Stimulated activated CD8-positive, alpha-beta memory T cell treated with anti-CD3 and anti-CD28 coated beads, Interleukin-7, amount 100 ng/mL, for 1 hour (primary cell): ENCODE measurements around the gene FAM151A.
"Not testable (repeated sequence)": the region's sequence is repeated elsewhere in the genome, so short reads cannot be mapped to it uniquely, and the experiment has no call there.

Source experiments
- DNase-seq, 2 donors: peaks; one replicate each; pipeline ENCODE4 v3.0.0-alpha.2; 2020; ENCODE audit warnings: low read depth in 2 of 2

Gene FAM151A

DNA sequence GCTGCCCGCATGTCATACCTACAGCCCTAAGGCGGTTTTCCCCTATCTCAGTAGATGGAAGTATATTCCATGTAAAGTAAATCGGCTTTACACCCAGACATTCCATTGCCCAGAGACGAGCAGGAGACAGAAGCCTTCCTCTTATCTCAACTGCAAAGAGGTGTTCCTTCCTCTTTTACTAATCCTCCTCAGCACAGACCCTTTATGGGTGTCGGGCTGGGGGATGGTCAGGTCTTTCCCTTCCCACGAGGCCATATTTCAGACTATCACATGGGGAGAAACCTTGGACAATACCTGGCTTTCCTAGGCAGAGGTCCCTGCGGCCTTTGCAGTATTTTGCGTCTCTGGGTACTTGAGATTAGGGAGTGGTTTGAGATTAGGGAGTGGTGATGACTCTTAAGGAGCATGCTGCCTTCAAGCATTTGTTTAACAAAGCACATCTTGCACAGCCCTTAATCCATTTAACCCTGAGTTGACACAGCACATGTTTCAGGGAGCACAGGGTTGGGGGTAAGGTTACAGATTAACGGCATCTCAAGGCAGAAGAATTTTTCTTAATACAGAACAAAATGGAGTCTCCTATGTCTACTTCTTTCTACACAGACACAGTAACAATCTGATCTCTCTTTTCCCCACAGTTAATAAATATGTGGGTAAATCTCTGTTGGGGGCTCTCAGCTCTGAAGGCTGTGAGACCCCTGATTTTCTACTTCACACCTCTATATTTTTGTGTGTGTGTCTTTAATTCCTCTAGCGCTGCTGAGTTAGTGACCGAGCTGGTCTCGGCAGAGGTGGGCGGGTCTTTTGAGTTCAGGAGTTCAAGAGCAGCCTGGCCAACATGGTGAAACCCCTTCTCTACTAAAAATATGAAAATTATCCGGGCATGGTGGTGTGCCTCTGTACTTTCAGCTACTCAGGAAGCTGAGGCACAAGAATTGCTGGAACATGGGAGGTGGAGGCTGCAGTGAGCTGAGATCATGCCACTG, 13.4 kb upstream of the FAM151A start:
- not testable (repeated sequence) for DNase-seq

DNA sequence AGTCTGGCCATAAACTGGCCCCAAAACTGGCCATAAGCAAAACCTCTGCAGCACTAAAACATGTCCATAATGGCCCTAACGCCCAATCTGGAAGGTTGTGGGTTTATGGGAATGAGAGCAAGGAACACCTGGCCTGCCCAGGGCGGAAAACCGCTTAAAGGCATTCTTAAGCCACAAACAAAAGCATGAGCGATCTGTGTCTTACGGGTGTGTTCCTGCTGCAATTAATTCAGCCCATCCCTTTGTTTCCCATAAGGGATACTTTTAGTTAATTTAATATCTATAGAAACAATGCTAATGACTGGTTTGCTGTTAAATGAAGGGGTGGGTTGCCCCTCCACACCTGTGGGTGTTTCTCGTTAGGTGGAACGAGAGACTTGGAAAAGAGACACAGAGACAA, 12.5 kb upstream of the FAM151A start:
- not testable (repeated sequence) for DNase-seq

GRCh38 chr1:54627196-54627595, 3.9 kb upstream of the FAM151A start:
- no peak for DNase-seq

- DNase-seq, result no peak
These were observed 1.4 kb upstream of the FAM151A start for GRCh38 chr1:54624466-54625464.

DNA sequence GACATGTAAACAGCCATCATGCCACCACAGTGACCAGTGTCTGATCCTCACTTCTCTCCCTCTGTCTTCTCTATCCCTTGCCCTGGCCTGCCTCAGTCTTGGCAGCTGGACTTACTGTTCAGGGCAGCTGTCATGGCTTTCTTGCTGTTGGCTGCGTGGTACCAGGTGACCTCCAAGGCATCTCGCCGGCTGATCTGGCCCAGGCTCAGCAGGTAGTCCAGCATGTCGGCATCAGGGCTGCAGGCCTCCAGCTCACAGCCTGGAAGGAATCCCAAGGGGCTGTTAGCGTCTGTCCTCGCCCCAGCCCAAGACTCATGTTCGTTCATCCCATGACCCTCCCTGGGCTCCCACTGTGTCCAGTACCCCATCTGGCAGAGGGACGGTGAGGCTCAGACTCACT, 3.6 kb downstream of the FAM151A start:
- no peak for DNase-seq

- DNase-seq, result no peak
These were observed 7.6 kb downstream of the FAM151A start for GRCh38 chr1:54615531-54616279.

GRCh38 chr1:54614563-54614962, 8.8 kb downstream of the FAM151A start:
- DNase-seq, result no peak

DNA sequence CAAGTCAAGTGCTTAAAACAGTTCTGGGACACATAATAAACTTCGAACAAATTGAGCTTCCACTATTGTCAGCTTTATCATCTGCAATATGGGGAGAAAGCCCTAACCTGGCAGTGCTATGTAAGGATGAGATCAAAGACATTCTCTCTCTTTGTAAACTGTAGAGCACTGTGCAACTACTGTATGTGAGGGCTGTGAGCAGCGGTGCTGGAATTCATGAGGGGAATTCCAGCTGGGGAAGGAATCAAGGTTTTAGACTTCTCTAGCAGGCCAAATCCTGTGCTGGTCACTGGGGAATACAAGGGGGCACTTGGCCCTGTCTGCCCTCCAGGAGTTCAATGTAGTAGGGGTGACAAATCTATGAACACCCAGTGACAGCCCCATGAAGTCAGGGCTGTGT, 9.3 kb downstream of the FAM151A start:
- DNase-seq, result no peak

DNA sequence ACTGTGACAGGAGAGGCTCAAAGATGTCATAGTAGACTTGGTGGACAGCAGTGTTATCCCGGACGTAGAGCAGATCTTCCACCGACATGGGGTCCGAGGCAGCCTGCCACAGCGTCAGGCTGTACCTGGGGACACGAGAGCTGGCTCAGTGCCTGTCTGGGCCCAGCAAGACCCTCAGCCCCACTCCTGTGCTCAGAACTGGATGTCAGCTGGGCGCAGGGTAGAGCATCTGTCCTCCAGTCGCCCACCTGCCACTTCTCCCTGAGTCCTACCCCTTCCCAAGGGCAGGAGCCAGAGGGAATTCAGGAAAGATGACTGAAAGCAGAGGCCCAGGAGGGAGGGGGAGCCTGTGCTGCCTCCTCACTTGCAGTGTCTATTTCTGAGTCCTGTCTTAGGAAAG, 11.7 kb downstream of the FAM151A start:
- no peak for DNase-seq

GRCh38 chr1:54610601-54611580, 12.4 kb downstream of the FAM151A start:
- DNase-seq, result no peak

DNA sequence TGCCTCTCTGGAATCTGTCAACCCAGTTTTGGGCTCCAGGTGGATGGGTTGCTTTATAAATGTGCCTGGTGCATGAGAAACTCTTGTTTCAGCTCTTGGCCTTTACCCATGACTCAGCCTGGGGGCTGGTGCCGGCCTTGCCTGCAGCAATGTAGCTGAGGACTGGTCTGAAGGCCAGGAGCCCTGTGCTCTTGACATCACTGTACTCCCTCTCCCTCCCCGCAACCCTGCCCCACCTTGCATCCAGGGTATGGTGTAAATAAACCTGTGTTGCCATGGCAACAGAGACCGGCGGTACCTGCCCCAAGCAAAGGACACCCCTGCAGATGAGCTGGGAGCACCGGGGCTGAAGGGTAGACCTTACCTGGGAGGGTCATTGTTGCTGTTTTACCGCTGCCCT, 13.3 kb downstream of the FAM151A start:
- DNase-seq, result no peak

- no peak for DNase-seq
These were observed 13.9 kb downstream of the FAM151A start for GRCh38 chr1:54609301-54609921.

- no peak for DNase-seq
These were observed 14.6 kb downstream of the FAM151A start for GRCh38 chr1:54608566-54609230.

- no peak for DNase-seq
These were observed 15.3 kb downstream of the FAM151A start for GRCh38 chr1:54607821-54608565.

DNA sequence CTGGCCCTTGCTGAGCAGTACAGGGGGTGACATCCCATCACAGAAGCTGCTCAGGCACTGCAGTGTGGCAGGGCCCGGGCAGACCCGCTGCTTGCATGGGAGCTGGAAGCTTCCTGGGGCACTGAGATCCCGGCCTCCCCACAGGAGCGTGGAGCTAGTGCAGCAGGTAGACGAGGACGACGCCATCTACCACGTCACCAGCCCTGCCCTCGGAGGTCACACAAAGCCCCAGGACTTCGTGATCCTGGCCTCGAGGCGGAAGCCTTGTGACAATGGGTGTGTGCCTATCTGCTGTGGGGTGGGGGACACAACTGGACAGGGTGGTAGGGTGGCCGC, 16.4 kb downstream of the FAM151A start:
- no peak for DNase-seq

- DNase-seq, result no peak
These were observed 17.0 kb downstream of the FAM151A start for GRCh38 chr1:54606096-54606989.

DNA sequence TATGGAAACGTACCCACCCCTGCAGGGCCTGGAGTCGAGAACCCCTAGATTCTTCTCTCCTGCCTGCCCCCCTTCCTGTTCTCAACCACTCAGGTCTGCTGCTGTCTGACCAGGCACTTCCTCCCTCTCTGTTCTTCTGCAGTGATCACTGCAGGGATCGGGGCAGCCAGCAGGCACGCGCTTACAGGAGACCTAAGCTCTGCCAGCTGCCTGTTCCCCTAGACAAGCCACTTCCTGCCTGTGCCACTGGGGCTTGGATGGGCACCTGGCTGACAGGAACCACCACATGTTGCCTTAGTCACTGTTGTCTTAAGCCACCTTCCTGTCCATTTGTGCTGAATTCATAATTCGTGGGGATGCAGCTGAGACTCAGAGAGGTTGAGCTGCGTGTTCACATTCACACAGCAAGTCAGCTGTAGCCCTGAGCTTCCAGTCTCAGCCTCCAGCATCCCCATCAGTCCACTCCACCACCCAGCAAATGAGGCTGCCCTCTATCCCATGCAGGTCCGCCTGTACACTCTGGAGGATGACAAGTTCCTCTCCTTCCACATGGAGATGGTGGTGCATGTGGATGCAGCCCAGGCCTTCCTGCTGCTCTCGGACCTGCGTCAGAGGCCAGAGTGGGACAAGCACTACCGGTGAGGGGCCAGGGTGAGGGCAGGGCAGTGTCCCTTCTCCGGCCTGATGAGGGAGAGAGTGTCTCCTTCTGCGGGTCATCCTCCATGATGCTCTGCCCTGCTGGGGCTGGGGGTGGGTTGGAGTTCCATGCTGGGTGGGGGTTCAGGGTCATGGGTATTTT, 18.6 kb downstream of the FAM151A start:
- no peak for DNase-seq
